K562 (cell line): Measurements from ENCODE around the gene PSAP. TPM values are rescaled to one million over a fixed set of nuclear protein-coding genes. Genes with fewer than 3 reads are reported as not detected.

Source experiments
- BCOR ChIP-seq: fragments of 450-650 bp; IDR thresholded peaks from 2 replicates; pipeline ENCODE4 v1.6.1; 2016
- ETV5 ChIP-seq: sonication (generic); formaldehyde crosslinking; IDR thresholded peaks from 2 replicates; pipeline ENCODE4 v1.4.0; 2020; ENCODE audit warnings: low read depth, mild to moderate bottlenecking, missing genetic modification reagents
- KLF16 ChIP-seq: IDR thresholded peaks from 2 replicates; pipeline ENCODE4 v1.6.1; 2016; ENCODE audit warnings: antibody characterized with exemption
- NR1H2 ChIP-seq: sonication (generic); formaldehyde crosslinking; IDR thresholded peaks from 2 replicates; pipeline ENCODE4 v1.4.0; 2020; ENCODE audit warnings: mild to moderate bottlenecking, missing genetic modification reagents
- RBM22 ChIP-seq: fragments of 200-400 bp; formaldehyde crosslinking; IDR thresholded peaks from 2 replicates; pipeline ENCODE4 v1.6.1; 2018; ENCODE audit warnings: low read length, low read depth; ENCODE audit not compliant: poor library complexity, severe bottlenecking
- RBM34 ChIP-seq: fragments of 200-400 bp; formaldehyde crosslinking; IDR thresholded peaks from 2 replicates; pipeline ENCODE4 v1.6.1; 2018; ENCODE audit warnings: low read length, borderline replicate concordance; ENCODE audit not compliant: insufficient read depth
- THRB ChIP-seq: fragments of 450-650 bp; formaldehyde crosslinking; conservative IDR thresholded peaks from 2 replicates; pipeline ENCODE4 v1.4.0; 2022; ENCODE audit warnings: mild to moderate bottlenecking, missing genetic modification characterization
- ZBTB11 ChIP-seq, 3 experiments: fragments of 200-800 bp in 1 of 3; fragments of 250-450 bp in 1 of 3; fragments of 450-650 bp in 1 of 3; sonication (Bioruptor Pico) in 1 of 3; sonication (Bioruptor generic) in 1 of 3; formaldehyde crosslinking in 1 of 3; IDR thresholded peaks; 2 replicates each; pipeline versions ENCODE4 v1.6.1 to v1.8.0; 2016 to 2022; ENCODE audit warnings: mild to moderate bottlenecking in 2 of 3, missing genetic modification characterization in 2 of 3, missing compliant biosample characterization in 1 of 3, moderate library complexity in 1 of 3
- ZNF408 ChIP-seq: fragments of 250-450 bp; sonication (Bioruptor Pico); IDR thresholded peaks from 2 replicates; pipeline ENCODE4 v1.4.0; 2020; ENCODE audit warnings: low read depth, mild to moderate bottlenecking, moderate library complexity
- ZNF512 ChIP-seq: IDR thresholded peaks from 2 replicates; pipeline ENCODE4 v1.6.1; 2016; ENCODE audit warnings: missing genetic modification characterization, missing compliant biosample characterization
- ZNF609 ChIP-seq: sonication (generic); formaldehyde crosslinking; IDR thresholded peaks from 2 replicates; pipeline ENCODE4 v1.8.1; 2023; ENCODE audit warnings: missing genetic modification reagents, mild to moderate bottlenecking, borderline replicate concordance
- polyA plus RNA-seq, 8 experiments: library from polyadenylated mRNA; depleted of rRNA in 4 of 8; stranded (reverse) in 5 of 8; unstranded in 3 of 8; fragments of >200 nt; fragmentation: Nextera tagmentation in 2 of 8; fragmentation: Illumina TruSeq in 1 of 8; extraction: Ambion mirVana in 2 of 8; extraction: Trizol in 1 of 8; gene quantifications; 2 replicates each; pipeline versions ENCODE4 v1.2.1 to v1.2.3, GENCODE V29; 2011 to 2014; ENCODE audit warnings: inconsistent platforms in 1 of 8, missing spikeins in 1 of 8
- total RNA-seq, 7 experiments: library from RNA; depleted of rRNA in 6 of 7; stranded (reverse); fragments of >200 nt in 6 of 7; fragmentation: Illumina TruSeq in 2 of 7; extraction: Trizol in 2 of 7; gene quantifications; 2 replicates each; pipeline versions ENCODE4 v1.2.1 to v1.2.3, GENCODE V29; 2011 to 2021; ENCODE audit warnings: low replicate concordance in 1 of 7

PSAP gene
- total and polyA plus RNA-seq, 9 of the 15 experiments (the other 6 are each of a cell fraction or from before 2014, with no cell fraction given): 245 to 700 (median 429) TPM

GRCh38 chr10:71889388-71889987 is 38.4 kb upstream of the PSAP start (continued):
- TF ChIP-seq ZNF609 (CRISPR knock-in tag): no peak
- TF ChIP-seq RBM34: no peak
- TF ChIP-seq NR1H2 (CRISPR knock-in tag): no peak
- no peak for TF ChIP-seq ZNF512 (tag)
- TF ChIP-seq ETV5 (CRISPR knock-in tag): no peak
- TF ChIP-seq THRB (CRISPR knock-in tag): no peak
- 0 out of 6 replicates have a peak, but pooled peaks of 1 of the 3 experiments have one; percentile 3 for TF ChIP-seq ZBTB11 (CRISPR knock-in tag; IDR thresholded peaks at IDR 0.05)
- TF ChIP-seq BCOR: no peak
- peak; percentile 7; the same call in 1 of the 2 replicates for TF ChIP-seq KLF16
- TF ChIP-seq ZNF408 (CRISPR knock-in tag): no peak
- no peak for TF ChIP-seq RBM22
